PC-9 (cell line): ENCODE data around the gene ZNF362. TPM values are rescaled to one million over a fixed set of nuclear protein-coding genes. Genes with fewer than 3 reads are reported as not detected.

Source experiments
- BruUV-seq: library from RNA; stranded (reverse); fragments of 400-500 nt; replicated peaks from 2 replicates; lab custom pipeline; 2021; lab: Mats Ljungman, UMichigan
- CTCF ChIA-PET: fragments of 300-600 bp; sonication (Branson Sonifier 250); formaldehyde crosslinking; loops from one replicate; lab custom pipeline; 2022; ENCODE audit warnings: antibody characterized with exemption; lab: Charles Lee
- POLR2A ChIA-PET: fragments of 300-600 bp; sonication (Branson Sonifier 250); formaldehyde crosslinking; loops from one replicate; lab custom pipeline; 2022; ENCODE audit warnings: antibody characterized with exemption; ENCODE audit not compliant: unreplicated experiment; lab: Charles Lee
- DNase-seq, 2 experiments: peaks; one replicate each; pipeline versions ENCODE4 v3.0.0 to v3.0.0-alpha.2; 2015 to 2022; ENCODE audit warnings: mixed read lengths in 1 of 2
- H2AFZ ChIP-seq: fragments of 200-600 bp; sonication (generic); 2 replicates; pipeline ENCODE4 v1.8.1; 2017; ENCODE audit warnings: antibody characterized with exemption
- H3F3A ChIP-seq: fragments of 200-600 bp; sonication (generic); 2 replicates; pipeline ENCODE4 v1.8.1; 2017; ENCODE audit warnings: antibody characterized with exemption, mild to moderate bottlenecking, low read depth; ENCODE audit not compliant: insufficient read depth
- H3K27ac ChIP-seq: fragments of 200-600 bp; sonication (generic); 2 replicates; pipeline ENCODE4 v1.6.1; 2016; ENCODE audit warnings: mixed run types
- H3K27me3 ChIP-seq: fragments of 200-600 bp; sonication (generic); 2 replicates; pipeline ENCODE4 v1.6.1; 2016; ENCODE audit warnings: low read depth, mixed run types; ENCODE audit not compliant: insufficient read depth
- H3K36me3 ChIP-seq: fragments of 200-600 bp; sonication (generic); 2 replicates; pipeline ENCODE4 v1.6.1; 2016; ENCODE audit warnings: low read depth, mixed run types
- H3K4me1 ChIP-seq: fragments of 200-600 bp; sonication (generic); replicated peaks from 2 replicates; pipeline ENCODE4 v1.6.1; 2016; ENCODE audit warnings: mixed run types; ENCODE audit not compliant: insufficient read depth
- H3K4me2 ChIP-seq: fragments of 200-600 bp; sonication (generic); 2 replicates; pipeline ENCODE4 v1.6.1; 2017; ENCODE audit warnings: mixed run types
- H3K4me3 ChIP-seq: fragments of 200-600 bp; sonication (generic); 2 replicates; pipeline ENCODE4 v1.6.1; 2016; ENCODE audit warnings: mixed run types
- H3K79me2 ChIP-seq: fragments of 200-600 bp; sonication (generic); 2 replicates; pipeline ENCODE4 v1.6.1; 2017; ENCODE audit warnings: low read depth, mixed run types
- H3K9me2 ChIP-seq: fragments of 200-600 bp; sonication (generic); 2 replicates; pipeline ENCODE4 v1.8.1; 2017; ENCODE audit warnings: mild to moderate bottlenecking; ENCODE audit not compliant: insufficient read depth
- H3K9me3 ChIP-seq: fragments of 200-600 bp; sonication (generic); 2 replicates; pipeline ENCODE4 v1.8.1; 2016; ENCODE audit warnings: low read depth; ENCODE audit not compliant: insufficient read depth
- H4K20me1 ChIP-seq: fragments of 200-600 bp; sonication (generic); 2 replicates; pipeline ENCODE4 v1.8.1; 2017; ENCODE audit not compliant: insufficient read depth
- EZH2 ChIP-seq: fragments of 200-600 bp; sonication (generic); IDR thresholded peaks from 2 replicates; pipeline ENCODE4 v1.8.0; 2017; ENCODE audit warnings: antibody characterized with exemption, low read depth
- intact Hi-C: fragments of 100-400 bp; cut with micrococcal nuclease; formaldehyde crosslinking; loops from one replicate; pipeline ENCODE4 v1.10.0; 2022; ENCODE audit not compliant: unreplicated experiment
- total RNA-seq: library from RNA; stranded (reverse); gene quantifications from 2 replicates; pipeline ENCODE4 v1.2.3, GENCODE V29; 2021
- TF ChIP-seq, protein P1 (sequence below): fragments of 200-600 bp; sonication (generic); conservative IDR thresholded peaks from 2 replicates; pipeline ENCODE4 v1.6.1; 2017; ENCODE audit warnings: mixed run types, antibody characterized with exemption, mild to moderate bottlenecking, moderate library complexity

The ZNF362 gene
- total RNA-seq, 1 experiment from 2014 or later, result 33.1 TPM

- Histone ChIP-seq H3K9me3 (no peaks in the 10 kb centered on the region), H3K27ac (peak overlapping the region; percentile 28; the same call in 1 of the 2 replicates), H3K9me2 (no peaks in the 10 kb centered on the region), H3F3A (peaks cover 50% of the 10 kb centered on the region), H3K4me3 (0 out of 2 replicates have a peak overlapping the region, but pooled peaks have one; percentile 10), H3K36me3 (peaks cover 57% of the 10 kb centered on the region), H3K4me2 (peak overlapping the region; percentile 42), H4K20me1 (peaks cover 68% of the 10 kb centered on the region), H2AFZ (no peak overlapping the region), H3K79me2 (peaks cover 97% of the 10 kb centered on the region), H3K4me1 (peaks cover 66% of the 10 kb centered on the region), H3K27me3 (no peaks in the 10 kb centered on the region)
- DNase-seq, result peak; percentile 50 to 89
- intact Hi-C loops, result no loop called here
- TF ChIP-seq, protein P1, sequence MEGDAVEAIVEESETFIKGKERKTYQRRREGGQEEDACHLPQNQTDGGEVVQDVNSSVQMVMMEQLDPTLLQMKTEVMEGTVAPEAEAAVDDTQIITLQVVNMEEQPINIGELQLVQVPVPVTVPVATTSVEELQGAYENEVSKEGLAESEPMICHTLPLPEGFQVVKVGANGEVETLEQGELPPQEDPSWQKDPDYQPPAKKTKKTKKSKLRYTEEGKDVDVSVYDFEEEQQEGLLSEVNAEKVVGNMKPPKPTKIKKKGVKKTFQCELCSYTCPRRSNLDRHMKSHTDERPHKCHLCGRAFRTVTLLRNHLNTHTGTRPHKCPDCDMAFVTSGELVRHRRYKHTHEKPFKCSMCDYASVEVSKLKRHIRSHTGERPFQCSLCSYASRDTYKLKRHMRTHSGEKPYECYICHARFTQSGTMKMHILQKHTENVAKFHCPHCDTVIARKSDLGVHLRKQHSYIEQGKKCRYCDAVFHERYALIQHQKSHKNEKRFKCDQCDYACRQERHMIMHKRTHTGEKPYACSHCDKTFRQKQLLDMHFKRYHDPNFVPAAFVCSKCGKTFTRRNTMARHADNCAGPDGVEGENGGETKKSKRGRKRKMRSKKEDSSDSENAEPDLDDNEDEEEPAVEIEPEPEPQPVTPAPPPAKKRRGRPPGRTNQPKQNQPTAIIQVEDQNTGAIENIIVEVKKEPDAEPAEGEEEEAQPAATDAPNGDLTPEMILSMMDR, result no peak
- no peak for TF ChIP-seq EZH2
- BruUV-seq, result no TSS peak
- ChIA-PET POLR2A (interaction anchor here (0.6 kb wide), 1 partner anchor 42 kb away, joined by 3 read pairs; no protein-coding TSS in a partner anchor), CTCF (no interaction called here)
Measured at GRCh38 chr1:33342041-33342723, 85.9 kb downstream of the ZNF362 start.

DNA sequence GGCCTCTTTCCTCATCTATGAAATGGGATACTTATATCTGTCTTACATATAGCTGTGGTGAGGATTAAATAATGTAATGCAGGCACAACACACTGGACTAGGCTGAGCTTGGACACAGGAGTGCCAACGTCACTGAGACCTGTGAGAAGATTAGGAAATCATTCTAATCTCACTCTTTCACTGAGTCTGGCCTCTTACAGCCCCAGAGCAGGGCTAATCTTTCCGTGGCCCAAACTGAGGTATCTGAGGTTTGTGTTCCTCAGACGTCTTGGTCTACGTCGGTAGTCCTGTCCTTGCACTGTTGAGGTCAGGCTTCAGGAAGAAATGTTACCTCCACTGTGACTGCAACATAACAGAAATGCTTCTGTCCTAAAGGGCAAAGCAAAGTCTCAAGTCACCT, 87.2 kb downstream of the ZNF362 start:
- peaks cover 97% of the 10 kb centered on the region for H3K79me2 ChIP-seq
- H3K4me1 ChIP-seq, result peaks cover 76% of the 10 kb centered on the region
- H2AFZ ChIP-seq, result no peak overlapping the region
- no peaks in the 10 kb centered on the region for H3K9me2 ChIP-seq
- intact Hi-C loops, result no loop called here
- no peaks in the 10 kb centered on the region for H3K9me3 ChIP-seq
- no peaks in the 10 kb centered on the region for H3K27me3 ChIP-seq
- peaks cover 55% of the 10 kb centered on the region for H4K20me1 ChIP-seq
- H3K27ac ChIP-seq, result peak overlapping the region; percentile 9; the same call in 1 of the 2 replicates
- BruUV-seq, result no TSS peak
- H3K4me3 ChIP-seq, result no peak overlapping the region
- POLR2A ChIA-PET, result no interaction called here
- peaks cover 56% of the 10 kb centered on the region for H3F3A ChIP-seq
- peaks cover 52% of the 10 kb centered on the region for H3K36me3 ChIP-seq
- DNase-seq, result no peak
- CTCF ChIA-PET, result no interaction called here
- TF ChIP-seq EZH2, result no peak
- peak overlapping the region; percentile 24 for H3K4me2 ChIP-seq

DNA sequence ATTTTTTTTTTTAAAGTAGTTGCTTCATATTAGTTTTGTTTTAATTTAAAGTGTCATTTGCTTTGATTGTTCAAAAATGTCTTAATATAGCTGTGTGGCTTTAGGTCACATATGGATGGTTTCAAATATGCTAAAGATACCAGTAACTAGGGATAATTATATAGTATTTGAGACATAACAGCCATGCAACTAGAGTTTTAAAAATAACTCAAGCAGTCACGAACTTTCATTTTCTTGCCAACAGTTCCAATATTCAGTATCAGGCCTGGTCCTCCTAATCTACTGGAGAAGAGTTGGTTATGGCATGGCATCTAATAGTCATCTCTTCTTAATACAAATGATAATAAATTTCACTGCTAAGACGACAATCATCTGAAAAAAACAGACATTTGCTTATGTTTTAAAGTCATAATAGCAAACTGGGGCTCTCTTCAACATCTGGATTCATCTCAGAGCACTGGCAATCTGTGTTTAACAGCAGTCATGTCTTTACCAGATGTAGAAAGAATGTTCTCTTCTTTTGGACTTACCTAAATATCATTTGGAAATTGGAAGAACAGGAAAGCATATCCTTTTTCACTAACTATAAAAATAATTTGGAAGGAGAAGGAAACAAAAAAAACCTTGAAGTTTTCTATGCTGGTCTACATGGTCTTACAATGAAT, 88.7 kb downstream of the ZNF362 start:
- ChIA-PET CTCF (no interaction called here), POLR2A (no interaction called here)
- TF ChIP-seq, protein P1, result no peak
- TF ChIP-seq EZH2, result no peak
- Histone ChIP-seq H3K4me3 (peak overlapping the region; percentile 99; the same call in 1 of the 2 replicates), H3K27me3 (no peaks in the 10 kb centered on the region), H3K4me2 (peak overlapping the region; percentile 99), H3K4me1 (peaks cover 70% of the 10 kb centered on the region), H3K9me2 (no peaks in the 10 kb centered on the region), H3F3A (peaks cover 56% of the 10 kb centered on the region), H3K9me3 (no peaks in the 10 kb centered on the region), H4K20me1 (peaks cover 40% of the 10 kb centered on the region), H3K79me2 (peaks cover 92% of the 10 kb centered on the region), H3K36me3 (peaks cover 46% of the 10 kb centered on the region), H3K27ac (peak overlapping the region; percentile 86; the same call in 1 of the 2 replicates), H2AFZ (no peak overlapping the region)
- intact Hi-C loops, result loop anchor here (5.0 kb wide), 1 partner anchor 218 kb away; no protein-coding TSS in a partner anchor
- BruUV-seq, result no TSS peak
- no peak for DNase-seq
